Hepatocyte (in vitro differentiated cells): ENCODE results near the gene HBQ1. TPM values are rescaled to one million over a fixed set of nuclear protein-coding genes. Genes with fewer than 3 reads are reported as not detected.
"Not testable (repeated sequence)": the region's sequence is repeated elsewhere in the genome, so short reads cannot be mapped to it uniquely, and the experiment has no call there.

Experiments used
- DNase-seq: peaks from one replicate; pipeline ENCODE4 v3.0.0-alpha.2; 2016; ENCODE audit warnings: low spot score
- H2AFZ ChIP-seq: fragments of 200-600 bp; sonication (generic); 2 replicates; pipeline ENCODE4 v1.6.0; 2016; ENCODE audit warnings: antibody characterized with exemption, mild to moderate bottlenecking
- H3K27ac ChIP-seq: fragments of 200-600 bp; sonication (generic); 2 replicates; pipeline ENCODE4 v1.5.1; 2016; ENCODE audit warnings: mild to moderate bottlenecking
- H3K27me3 ChIP-seq: fragments of 200-600 bp; sonication (generic); 2 replicates; pipeline ENCODE4 v1.6.1; 2016
- H3K36me3 ChIP-seq: fragments of 200-600 bp; sonication (generic); replicated peaks from 2 replicates; pipeline ENCODE4 v1.5.1; 2016; ENCODE audit warnings: low read depth; ENCODE audit not compliant: insufficient read depth
- H3K4me1 ChIP-seq: fragments of 200-600 bp; sonication (generic); 2 replicates; pipeline ENCODE4 v1.5.1; 2016; ENCODE audit warnings: mild to moderate bottlenecking, moderate library complexity; ENCODE audit not compliant: insufficient read depth
- H3K4me2 ChIP-seq: fragments of 200-600 bp; sonication (generic); 2 replicates; pipeline ENCODE4 v1.6.0; 2016
- H3K4me3 ChIP-seq: fragments of 200-600 bp; sonication (generic); 2 replicates; pipeline ENCODE4 v1.5.1; 2016; ENCODE audit warnings: mild to moderate bottlenecking
- H3K79me2 ChIP-seq: fragments of 200-600 bp; sonication (generic); 2 replicates; pipeline ENCODE4 v1.6.0; 2017; ENCODE audit warnings: mild to moderate bottlenecking
- H3K9me2 ChIP-seq: fragments of 200-600 bp; sonication (generic); replicated peaks from 2 replicates; pipeline ENCODE4 v1.6.0; 2017; ENCODE audit warnings: mild to moderate bottlenecking; ENCODE audit not compliant: insufficient read depth
- H3K9me3 ChIP-seq: fragments of 200-600 bp; sonication (generic); 2 replicates; pipeline ENCODE4 v1.5.1; 2016; ENCODE audit warnings: low read depth, mild to moderate bottlenecking
- H4K20me1 ChIP-seq: fragments of 200-600 bp; sonication (generic); 2 replicates; pipeline ENCODE4 v1.6.0; 2016; ENCODE audit warnings: mild to moderate bottlenecking; ENCODE audit not compliant: insufficient read depth, poor library complexity, severe bottlenecking
- CTCF ChIP-seq: fragments of 200-600 bp; sonication (generic); IDR thresholded peaks from 2 replicates; pipeline ENCODE4 v1.5.1; 2016; ENCODE audit warnings: antibody characterized with exemption, mild to moderate bottlenecking; ENCODE audit not compliant: poor library complexity
- EZH2 ChIP-seq: fragments of 200-600 bp; sonication (generic); IDR thresholded peaks from 2 replicates; pipeline ENCODE4 v1.6.1; 2016; ENCODE audit warnings: antibody characterized with exemption, mild to moderate bottlenecking, borderline replicate concordance
- EZH2phosphoT487 ChIP-seq: fragments of 200-600 bp; sonication (generic); IDR thresholded peaks from one replicate; pipeline ENCODE4 v1.6.1; 2018; ENCODE audit warnings: antibody characterized with exemption, mild to moderate bottlenecking, low read depth, moderate library complexity; ENCODE audit not compliant: unreplicated experiment, severe bottlenecking
- WGBS: methylation state at CpG from one replicate; pipeline ENCODE4 v1.1.6; 2016; ENCODE audit warnings: low lambda C conversion rate; ENCODE audit errors: missing lambda C conversion rate; 5-methylcytosine and 5-hydroxymethylcytosine counted together
- polyA plus RNA-seq: library from polyadenylated mRNA; unstranded; fragments of >200 nt; fragmentation: Nextera tagmentation; extraction: Ambion mirVana; gene quantifications from 2 replicates; pipeline ENCODE4 v1.2.1, GENCODE V29; 2016
- total RNA-seq: library from RNA; depleted of rRNA; stranded (reverse); fragments of >200 nt; gene quantifications from 2 replicates; pipeline ENCODE4 v1.2.3, GENCODE V29; 2014

Gene HBQ1
- total and polyA plus RNA-seq, 2 experiments from 2014 or later = 0.30 TPM; not detected in 1

DNA sequence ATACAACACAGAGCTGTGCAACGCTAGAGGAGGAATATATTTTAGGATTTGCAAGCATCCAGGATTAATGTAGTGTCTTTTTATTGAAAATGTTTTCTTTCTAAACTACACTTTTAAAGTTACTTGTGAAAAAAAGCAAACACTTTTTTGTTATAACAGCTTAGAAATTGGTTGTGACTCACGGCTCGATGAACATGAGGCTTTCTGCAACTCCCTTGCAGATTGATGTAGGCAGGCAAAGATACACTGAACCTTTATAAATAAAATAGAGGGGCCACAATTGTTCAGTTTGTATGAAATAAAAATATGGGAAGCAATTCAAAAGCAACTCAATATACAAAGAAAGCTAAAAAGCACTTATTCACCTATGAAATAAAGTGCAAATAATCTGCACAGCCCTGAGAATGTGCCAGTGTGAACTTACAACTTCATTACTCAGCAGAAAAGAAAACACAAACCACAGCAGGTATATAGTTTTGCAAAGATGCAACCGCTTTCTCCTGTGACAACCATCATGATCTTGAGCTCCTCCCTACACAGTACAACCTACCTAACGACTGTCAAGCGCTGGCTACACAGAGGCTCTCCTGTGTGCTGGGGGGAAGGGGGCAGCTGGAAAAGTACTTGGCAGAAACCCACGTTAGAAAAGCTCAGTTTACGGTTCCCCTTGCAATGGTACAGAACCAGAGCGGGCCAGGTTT is 48.0 kb downstream of the HBQ1 start:
- TF ChIP-seq EZH2 = no peak
- no peak for TF ChIP-seq EZH2phosphoT487
- TF ChIP-seq CTCF = no peak
- H3K27ac ChIP-seq = peak overlapping the region; percentile 100
- peak; percentile 34 for DNase-seq
- peaks cover 40% of the 10 kb centered on the region for H4K20me1 ChIP-seq
- peak overlapping the region; percentile 82 for H3K4me2 ChIP-seq
- no peaks in the 10 kb centered on the region for H3K9me2 ChIP-seq
- 19% methylated on average over 9 of the region's 9 CpGs for WGBS
- H3K36me3 ChIP-seq = no peaks in the 10 kb centered on the region
- peaks cover 11% of the 10 kb centered on the region for H3K4me1 ChIP-seq
- H3K79me2 ChIP-seq = peaks cover 57% of the 10 kb centered on the region
- H3K27me3 ChIP-seq = no peaks in the 10 kb centered on the region
- H3K4me3 ChIP-seq = peak overlapping the region; percentile 96
- no peaks in the 10 kb centered on the region for H3K9me3 ChIP-seq
- H2AFZ ChIP-seq = peak overlapping the region; percentile 83

- DNase-seq = peak; percentile 94
- TF ChIP-seq CTCF = no peak
- TF ChIP-seq EZH2 = no peak
- TF ChIP-seq EZH2phosphoT487 = no peak
- Histone ChIP-seq H3K79me2 (peaks cover 49% of the 10 kb centered on the region), H3K27me3 (no peaks in the 10 kb centered on the region), H3K4me1 (peaks cover 11% of the 10 kb centered on the region), H2AFZ (peak within 1 kb of the TSS; percentile 83), H3K9me3 (no peaks in the 10 kb centered on the region), H3K4me2 (peak within 1 kb of the TSS; percentile 82), H3K36me3 (no peaks in the 10 kb centered on the region), H4K20me1 (peaks cover 34% of the 10 kb centered on the region), H3K4me3 (peak within 1 kb of the TSS; percentile 96), H3K27ac (peak within 1 kb of the TSS; percentile 100), H3K9me2 (no peaks in the 10 kb centered on the region)
- 2% methylated on average over 80 of the region's 88 CpGs for WGBS
These were observed 48.8 kb downstream of the HBQ1 start, which contains the start of gene LUC7L for GRCh38 chr16:228852-229730. Gene LUC7L (minus strand): TSS chr16:229449. CDS start chr16:229339, 110 bp downstream.

- no peak overlapping the region for H3K27ac ChIP-seq
- H3K4me3 ChIP-seq = no peak overlapping the region
- TF ChIP-seq EZH2 = no peak
- TF ChIP-seq CTCF = no peak
- no peak for TF ChIP-seq EZH2phosphoT487
- WGBS = 91% methylated on average over 22 of the region's 22 CpGs
- peaks cover 34% of the 10 kb centered on the region for H4K20me1 ChIP-seq
- no peaks in the 10 kb centered on the region for H3K36me3 ChIP-seq
- DNase-seq = no peak
- H3K4me2 ChIP-seq = peak overlapping the region; percentile 82
- peaks cover 41% of the 10 kb centered on the region for H3K79me2 ChIP-seq
- H3K9me2 ChIP-seq = no peaks in the 10 kb centered on the region
- H3K4me1 ChIP-seq = peaks cover 11% of the 10 kb centered on the region
- H3K27me3 ChIP-seq = no peaks in the 10 kb centered on the region
- H2AFZ ChIP-seq = peak overlapping the region; percentile 51
- no peaks in the 10 kb centered on the region for H3K9me3 ChIP-seq
These were observed 49.5 kb downstream of the HBQ1 start for GRCh38 chr16:229731-230281.

DNA sequence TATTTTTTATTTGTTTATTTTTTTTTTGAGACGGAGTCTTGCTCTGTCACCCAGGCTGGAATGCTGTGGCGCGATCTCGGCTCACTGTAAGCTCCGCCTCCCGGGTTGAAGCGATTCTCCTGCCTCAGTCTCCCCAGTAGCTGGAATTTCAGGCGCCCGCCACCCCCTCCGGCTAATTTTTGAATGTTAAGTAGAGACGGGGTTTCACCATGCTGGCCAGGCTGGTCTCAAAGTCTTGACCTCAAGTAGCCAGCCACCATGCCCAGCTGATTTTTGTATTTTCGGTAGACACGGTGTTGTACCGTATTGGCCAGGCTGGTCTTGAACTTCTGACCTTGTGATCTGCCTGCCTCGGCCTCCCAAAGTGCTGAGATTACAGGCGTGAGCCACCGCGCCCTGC is 50.1 kb downstream of the HBQ1 start:
- H3K4me2 ChIP-seq, H3K36me3 ChIP-seq, DNase-seq, H3K9me3 ChIP-seq, H3K4me3 ChIP-seq, H3K9me2 ChIP-seq, H3K27me3 ChIP-seq, H2AFZ ChIP-seq, H3K27ac ChIP-seq: not testable (repeated sequence)
- Histone ChIP-seq H3K79me2 (peaks cover 36% of the 10 kb centered on the region), H3K4me1 (peaks cover 11% of the 10 kb centered on the region), H4K20me1 (peaks cover 34% of the 10 kb centered on the region)
- WGBS = 97% methylated on average over 17 of the region's 18 CpGs
